SK-N-SH (cell line): Measurements from ENCODE around the gene PLXNA4. TPM values are rescaled to one million over a fixed set of nuclear protein-coding genes. Genes with fewer than 3 reads are reported as not detected.

Experiments
- CTCF ChIA-PET: fragments of 300-600, 350-600 bp; formaldehyde crosslinking; extraction: SDS; loops from one replicate; lab custom pipeline; 2021; lab: Yijun Ruan, JAX
- POLR2A ChIA-PET: fragments of 350-600 bp; sonication (Branson Sonifier 250); formaldehyde crosslinking; extraction: SDS; loops from one replicate; lab custom pipeline; 2020; ENCODE audit warnings: antibody characterized with exemption, inconsistent platforms; lab: Yijun Ruan, JAX
- DNase-seq: peaks from one replicate; pipeline ENCODE4 v3.0.0; 2012
- H2AFZ ChIP-seq: fragments of 200-600 bp; sonication (generic); 2 replicates; pipeline ENCODE4 v1.8.1; 2016; ENCODE audit warnings: antibody characterized with exemption, mild to moderate bottlenecking, low read depth
- H3F3A ChIP-seq: fragments of 200-600 bp; sonication (generic); replicated peaks from 2 replicates; pipeline ENCODE3; 2016; ENCODE audit warnings: antibody characterized with exemption, mild to moderate bottlenecking; ENCODE audit not compliant: insufficient read depth
- H3K27ac ChIP-seq, 2 experiments: fragments of 200-500 bp in 1 of 2; fragments of 200-600 bp in 1 of 2; sonication (Bioruptor generic) in 1 of 2; sonication (generic), shearing (Covaris generic) in 1 of 2; 2 replicates each; pipeline versions ENCODE4 v1.5.1 to v1.6.1; 2014 to 2016; ENCODE audit warnings: low read depth in 2 of 2, inconsistent platforms in 1 of 2, low read length in 1 of 2, mild to moderate bottlenecking in 1 of 2, mixed read lengths in 1 of 2
- H3K27me3 ChIP-seq: fragments of 200-600 bp; sonication (generic), shearing (Covaris generic); 2 replicates; pipeline ENCODE4 v1.6.1; 2016; ENCODE audit warnings: mixed run types; ENCODE audit not compliant: insufficient read depth
- H3K36me3 ChIP-seq, 2 experiments: fragments of 200-500 bp in 1 of 2; fragments of 200-600 bp in 1 of 2; sonication (Bioruptor generic) in 1 of 2; sonication (generic) in 1 of 2; replicated peaks in 1 of 2; 2 replicates each; pipeline versions ENCODE3 to v1.5.1; 2014 to 2016; ENCODE audit warnings: low read length in 1 of 2, mild to moderate bottlenecking in 1 of 2; ENCODE audit not compliant: insufficient read depth in 2 of 2, control insufficient read depth in 1 of 2
- H3K4me1 ChIP-seq, 2 experiments: fragments of 200-500 bp in 1 of 2; fragments of 200-600 bp in 1 of 2; sonication (Bioruptor generic) in 1 of 2; sonication (generic), shearing (Covaris generic) in 1 of 2; 2 replicates each; pipeline versions ENCODE4 v1.5.1 to v1.6.1; 2014 to 2016; ENCODE audit warnings: low read depth in 1 of 2, low read length in 1 of 2, mixed run types in 1 of 2; ENCODE audit not compliant: insufficient read depth in 2 of 2, control insufficient read depth in 1 of 2
- H3K4me2 ChIP-seq: fragments of 200-600 bp; sonication (generic), shearing (Covaris generic); 2 replicates; pipeline ENCODE4 v1.6.1; 2017; ENCODE audit warnings: mixed run types
- H3K4me3 ChIP-seq, 2 experiments: fragments of 200-500 bp in 1 of 2; fragments of 200-600 bp in 1 of 2; sonication (Bioruptor generic) in 1 of 2; sonication (generic), shearing (Covaris generic) in 1 of 2; 2 replicates each; pipeline versions ENCODE4 v1.5.1 to v1.8.1; 2014 to 2016; ENCODE audit warnings: low read depth in 2 of 2, inconsistent platforms in 1 of 2, low read length in 1 of 2, mild to moderate bottlenecking in 1 of 2, mixed read lengths in 1 of 2, moderate library complexity in 1 of 2
- H3K79me2 ChIP-seq: fragments of 200-600 bp; sonication (generic); 2 replicates; pipeline ENCODE4 v1.8.1; 2017; ENCODE audit warnings: mild to moderate bottlenecking; ENCODE audit not compliant: insufficient read depth
- H3K9ac ChIP-seq: fragments of 200-600 bp; sonication (generic); 2 replicates; pipeline ENCODE4 v1.6.1; 2017; ENCODE audit warnings: mixed run types
- H3K9me2 ChIP-seq: fragments of 200-600 bp; sonication (generic); 2 replicates; pipeline ENCODE4 v1.6.1; 2017; ENCODE audit warnings: mixed run types
- H3K9me3 ChIP-seq: fragments of 200-600 bp; sonication (generic); 2 replicates; pipeline ENCODE4 v1.6.1; 2017; ENCODE audit warnings: mixed run types, mild to moderate bottlenecking, moderate library complexity
- H4K20me1 ChIP-seq: fragments of 200-600 bp; sonication (generic); 2 replicates; pipeline ENCODE4 v1.6.1; 2017; ENCODE audit warnings: mild to moderate bottlenecking, mixed run types; ENCODE audit not compliant: insufficient read depth
- EP300 ChIP-seq, 2 experiments: IDR thresholded peaks; 2 replicates each; pipeline versions ENCODE4 v1.4.0 to v1.6.1; 2012; ENCODE audit warnings: borderline replicate concordance in 1 of 2, low read depth in 1 of 2, low read length in 1 of 2
- JUND ChIP-seq: IDR thresholded peaks from 2 replicates; pipeline ENCODE4 v1.4.0; 2012
- TCF12 ChIP-seq: IDR thresholded peaks from 2 replicates; pipeline ENCODE4 v1.4.0; 2012
- WGBS: methylation state at CpG from one replicate; pipeline ENCODE4 v1.1.6; 2017; ENCODE audit warnings: low lambda C conversion rate; 5-methylcytosine and 5-hydroxymethylcytosine counted together
- polyA plus RNA-seq, 3 experiments: library from polyadenylated mRNA; depleted of rRNA; stranded (reverse); fragments of >200 nt; gene quantifications; 2 replicates each; pipeline ENCODE4 v1.2.3, GENCODE V29; 2012
- TF ChIP-seq, protein P1 (sequence below): IDR thresholded peaks from 2 replicates; pipeline ENCODE4 v1.6.1; 2012; ENCODE audit warnings: mild to moderate bottlenecking, low read depth, low read length, moderate library complexity
- TF ChIP-seq, protein P2 (sequence below): fragments of 150-350 bp; IDR thresholded peaks from 2 replicates; pipeline ENCODE4 v1.6.1; 2017; ENCODE audit warnings: antibody characterized with exemption, low read length, low read depth, borderline replicate concordance
- TF ChIP-seq, protein P3 (sequence below): IDR thresholded peaks from 2 replicates; pipeline ENCODE4 v1.4.0; 2012; ENCODE audit warnings: low read depth
- TF ChIP-seq, protein P4 (sequence below): fragments of 200-600 bp; sonication (generic); IDR thresholded peaks from 2 replicates; pipeline ENCODE4 v1.6.1; 2017; ENCODE audit warnings: antibody characterized with exemption, mild to moderate bottlenecking, moderate library complexity

Gene PLXNA4
- polyA plus RNA-seq, 1 of the 3 experiments (the other 2 are of a cell fraction), result 2.4 TPM

DNA sequence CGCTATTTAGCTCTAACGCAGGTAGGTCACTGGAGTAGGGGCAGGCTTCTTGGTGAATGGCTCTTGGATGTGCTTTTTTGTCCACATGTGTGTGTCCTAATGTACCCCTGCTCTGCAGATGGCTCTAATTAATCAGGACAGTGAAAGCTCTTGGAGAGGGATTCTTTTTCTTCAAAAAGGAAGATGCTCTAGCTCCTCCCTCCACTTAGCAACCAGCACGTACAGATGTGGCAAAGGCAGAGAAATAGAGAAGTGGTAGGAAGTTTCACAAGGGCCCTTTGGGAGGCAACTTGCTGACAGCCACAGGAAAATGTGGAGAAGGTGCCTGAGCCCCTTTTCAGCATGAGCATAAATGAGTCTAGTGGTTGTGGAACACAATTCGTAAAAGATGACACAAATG lies 221.7 kb downstream of the PLXNA4 start:
- Histone ChIP-seq H3K9me2 (no peaks in the 10 kb centered on the region), H3K79me2 (no peaks in the 10 kb centered on the region), H3K27ac (peak overlapping the region; percentile 11 to 67; a peak in 3 of 4 replicates), H3K36me3 (no peaks in the 10 kb centered on the region), H3K4me1 (peaks cover 10 to 39% of the 10 kb centered on the region in 2 experiments; a peak in 3 of 4 replicates), H2AFZ (no peak overlapping the region), H3K4me3 (no peak overlapping the region), H3K9me3 (no peaks in the 10 kb centered on the region), H4K20me1 (no peaks in the 10 kb centered on the region), H3F3A (no peaks in the 10 kb centered on the region), H3K27me3 (no peaks in the 10 kb centered on the region), H3K4me2 (peak overlapping the region; percentile 19; the same call in 1 of the 2 replicates), H3K9ac (no peak overlapping the region)
- WGBS, result 54% methylated on average over 4 of the region's 4 CpGs
- peak; percentile 58 for DNase-seq
- CTCF ChIA-PET, result interaction anchor here (0.6 to 1.6 kb wide), 2 partner anchors 34 to 229 kb away, joined by 3 to 4 read pairs; no protein-coding TSS in a partner anchor
- TF ChIP-seq TCF12 (peak; percentile 23; the same call in 1 of the 2 replicates), EP300 (IDR thresholded peaks at IDR 0.05; ENCODE audit: borderline replicate concordance in 1 of 2, low read depth in 1 of 2, low read length in 1 of 2) (no peak)
- POLR2A ChIA-PET, result no interaction called here

DNA sequence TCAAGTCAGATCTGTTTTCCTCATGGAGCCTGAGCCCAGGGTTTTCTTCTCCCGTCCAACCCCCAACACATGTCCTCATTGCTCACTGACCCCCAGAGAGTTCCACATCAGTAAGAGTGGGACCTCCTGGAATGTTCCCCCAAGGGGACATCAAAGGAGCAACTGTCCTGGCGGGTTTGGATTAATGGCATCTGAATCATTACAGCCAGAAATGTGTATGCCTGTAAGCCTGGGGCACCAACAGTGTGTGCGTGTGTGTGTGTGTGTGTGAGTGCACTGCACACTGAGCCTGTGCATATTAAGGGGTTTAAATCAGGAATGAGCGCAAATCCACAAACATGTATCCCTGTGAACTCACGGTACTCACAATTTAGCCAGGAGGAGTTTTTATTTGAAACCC lies 222.3 kb downstream of the PLXNA4 start:
- no peaks in the 10 kb centered on the region for H3K9me3 ChIP-seq
- no peaks in the 10 kb centered on the region for H3K9me2 ChIP-seq
- no peak overlapping the region for H3K9ac ChIP-seq
- H3K27ac ChIP-seq, result peak overlapping the region in 1 of 2 experiments; percentile 67; a peak in 1 of 4 replicates
- H3K4me1 ChIP-seq, result peaks cover 10 to 43% of the 10 kb centered on the region in 2 experiments; a peak in 3 of 4 replicates
- no peak overlapping the region for H2AFZ ChIP-seq
- ChIA-PET POLR2A (no interaction called here), CTCF (interaction anchor here (0.6 to 2.3 kb wide), 4 partner anchors 14 to 226 kb away, joined by 3 to 9 read pairs (median 6); no protein-coding TSS in a partner anchor)
- H3K4me3 ChIP-seq, result no peak overlapping the region
- WGBS, result 67% methylated on average over 5 of the region's 5 CpGs
- no peak overlapping the region for H3K4me2 ChIP-seq
- no peaks in the 10 kb centered on the region for H4K20me1 ChIP-seq
- H3F3A ChIP-seq, result no peaks in the 10 kb centered on the region
- peak in 1 of 2 experiments; percentile 19; a peak in 1 of 4 replicates for TF ChIP-seq EP300 (IDR thresholded peaks at IDR 0.05; ENCODE audit: borderline replicate concordance in 1 of 2, low read depth in 1 of 2, low read length in 1 of 2)
- TF ChIP-seq, protein P1, sequence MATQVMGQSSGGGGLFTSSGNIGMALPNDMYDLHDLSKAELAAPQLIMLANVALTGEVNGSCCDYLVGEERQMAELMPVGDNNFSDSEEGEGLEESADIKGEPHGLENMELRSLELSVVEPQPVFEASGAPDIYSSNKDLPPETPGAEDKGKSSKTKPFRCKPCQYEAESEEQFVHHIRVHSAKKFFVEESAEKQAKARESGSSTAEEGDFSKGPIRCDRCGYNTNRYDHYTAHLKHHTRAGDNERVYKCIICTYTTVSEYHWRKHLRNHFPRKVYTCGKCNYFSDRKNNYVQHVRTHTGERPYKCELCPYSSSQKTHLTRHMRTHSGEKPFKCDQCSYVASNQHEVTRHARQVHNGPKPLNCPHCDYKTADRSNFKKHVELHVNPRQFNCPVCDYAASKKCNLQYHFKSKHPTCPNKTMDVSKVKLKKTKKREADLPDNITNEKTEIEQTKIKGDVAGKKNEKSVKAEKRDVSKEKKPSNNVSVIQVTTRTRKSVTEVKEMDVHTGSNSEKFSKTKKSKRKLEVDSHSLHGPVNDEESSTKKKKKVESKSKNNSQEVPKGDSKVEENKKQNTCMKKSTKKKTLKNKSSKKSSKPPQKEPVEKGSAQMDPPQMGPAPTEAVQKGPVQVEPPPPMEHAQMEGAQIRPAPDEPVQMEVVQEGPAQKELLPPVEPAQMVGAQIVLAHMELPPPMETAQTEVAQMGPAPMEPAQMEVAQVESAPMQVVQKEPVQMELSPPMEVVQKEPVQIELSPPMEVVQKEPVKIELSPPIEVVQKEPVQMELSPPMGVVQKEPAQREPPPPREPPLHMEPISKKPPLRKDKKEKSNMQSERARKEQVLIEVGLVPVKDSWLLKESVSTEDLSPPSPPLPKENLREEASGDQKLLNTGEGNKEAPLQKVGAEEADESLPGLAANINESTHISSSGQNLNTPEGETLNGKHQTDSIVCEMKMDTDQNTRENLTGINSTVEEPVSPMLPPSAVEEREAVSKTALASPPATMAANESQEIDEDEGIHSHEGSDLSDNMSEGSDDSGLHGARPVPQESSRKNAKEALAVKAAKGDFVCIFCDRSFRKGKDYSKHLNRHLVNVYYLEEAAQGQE, result no peak
- H3K27me3 ChIP-seq, result no peaks in the 10 kb centered on the region
- DNase-seq, result peak; percentile 40
- H3K79me2 ChIP-seq, result no peaks in the 10 kb centered on the region
- H3K36me3 ChIP-seq, result no peaks in the 10 kb centered on the region

DNA sequence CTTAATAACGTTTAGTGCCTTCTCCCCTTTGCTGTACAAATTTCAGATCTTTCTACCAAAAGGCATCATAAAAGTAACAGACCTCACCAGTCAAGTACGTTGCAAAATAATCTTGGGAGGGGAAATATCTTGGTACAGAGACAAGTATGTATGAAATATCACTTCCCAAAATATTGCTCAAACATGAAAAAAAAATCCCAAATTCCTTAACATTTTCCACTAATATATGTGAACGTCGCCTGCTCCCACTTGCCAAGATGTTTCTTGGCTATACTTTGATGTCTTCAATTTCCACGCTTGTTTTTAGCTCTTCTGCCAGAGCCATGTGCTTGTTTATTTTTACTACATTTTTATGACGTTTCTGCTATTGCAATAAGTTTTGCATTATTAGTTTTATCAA lies 223.5 kb downstream of the PLXNA4 start:
- Histone ChIP-seq H3K4me2 (no peak overlapping the region), H3K27me3 (0 out of 2 replicates have a peak, but pooled peaks cover 3% of the 10 kb centered on the region), H3K9me3 (no peaks in the 10 kb centered on the region), H3K4me3 (no peak overlapping the region), H3K9ac (no peak overlapping the region), H3K36me3 (no peaks in the 10 kb centered on the region), H2AFZ (no peak overlapping the region), H3K9me2 (no peaks in the 10 kb centered on the region), H3K79me2 (no peaks in the 10 kb centered on the region), H3F3A (no peaks in the 10 kb centered on the region), H3K4me1 (peaks cover 10 to 44% of the 10 kb centered on the region in 2 experiments; a peak in 3 of 4 replicates), H3K27ac (no peak overlapping the region), H4K20me1 (no peaks in the 10 kb centered on the region)
- no peak for DNase-seq
- POLR2A ChIA-PET, result no interaction called here
- 50% methylated on average over 6 of the region's 6 CpGs for WGBS
- TF ChIP-seq, protein P2, sequence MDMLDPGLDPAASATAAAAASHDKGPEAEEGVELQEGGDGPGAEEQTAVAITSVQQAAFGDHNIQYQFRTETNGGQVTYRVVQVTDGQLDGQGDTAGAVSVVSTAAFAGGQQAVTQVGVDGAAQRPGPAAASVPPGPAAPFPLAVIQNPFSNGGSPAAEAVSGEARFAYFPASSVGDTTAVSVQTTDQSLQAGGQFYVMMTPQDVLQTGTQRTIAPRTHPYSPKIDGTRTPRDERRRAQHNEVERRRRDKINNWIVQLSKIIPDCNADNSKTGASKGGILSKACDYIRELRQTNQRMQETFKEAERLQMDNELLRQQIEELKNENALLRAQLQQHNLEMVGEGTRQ, result no peak
- no peak for TF ChIP-seq JUND
- TF ChIP-seq, protein P3, sequence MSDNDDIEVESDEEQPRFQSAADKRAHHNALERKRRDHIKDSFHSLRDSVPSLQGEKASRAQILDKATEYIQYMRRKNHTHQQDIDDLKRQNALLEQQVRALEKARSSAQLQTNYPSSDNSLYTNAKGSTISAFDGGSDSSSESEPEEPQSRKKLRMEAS, result no peak
- TF ChIP-seq, protein P4, sequence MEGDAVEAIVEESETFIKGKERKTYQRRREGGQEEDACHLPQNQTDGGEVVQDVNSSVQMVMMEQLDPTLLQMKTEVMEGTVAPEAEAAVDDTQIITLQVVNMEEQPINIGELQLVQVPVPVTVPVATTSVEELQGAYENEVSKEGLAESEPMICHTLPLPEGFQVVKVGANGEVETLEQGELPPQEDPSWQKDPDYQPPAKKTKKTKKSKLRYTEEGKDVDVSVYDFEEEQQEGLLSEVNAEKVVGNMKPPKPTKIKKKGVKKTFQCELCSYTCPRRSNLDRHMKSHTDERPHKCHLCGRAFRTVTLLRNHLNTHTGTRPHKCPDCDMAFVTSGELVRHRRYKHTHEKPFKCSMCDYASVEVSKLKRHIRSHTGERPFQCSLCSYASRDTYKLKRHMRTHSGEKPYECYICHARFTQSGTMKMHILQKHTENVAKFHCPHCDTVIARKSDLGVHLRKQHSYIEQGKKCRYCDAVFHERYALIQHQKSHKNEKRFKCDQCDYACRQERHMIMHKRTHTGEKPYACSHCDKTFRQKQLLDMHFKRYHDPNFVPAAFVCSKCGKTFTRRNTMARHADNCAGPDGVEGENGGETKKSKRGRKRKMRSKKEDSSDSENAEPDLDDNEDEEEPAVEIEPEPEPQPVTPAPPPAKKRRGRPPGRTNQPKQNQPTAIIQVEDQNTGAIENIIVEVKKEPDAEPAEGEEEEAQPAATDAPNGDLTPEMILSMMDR, result no peak
- CTCF ChIA-PET, result interaction anchor here (0.7 to 2.3 kb wide), 5 partner anchors 21 to 228 kb away, joined by 3 to 9 read pairs (median 4); no protein-coding TSS in a partner anchor
